GM18907 (cell line): Measurements from ENCODE around the gene FAM199X.

Experiments used
- ATAC-seq: cut with Tn5 transposase; IDR thresholded peaks from one replicate; pipeline ENCODE4 v1.9.1; 2021; ENCODE audit warnings: mild to moderate bottlenecking, moderate library complexity; ENCODE audit not compliant: unreplicated experiment

FAM199X gene

DNA sequence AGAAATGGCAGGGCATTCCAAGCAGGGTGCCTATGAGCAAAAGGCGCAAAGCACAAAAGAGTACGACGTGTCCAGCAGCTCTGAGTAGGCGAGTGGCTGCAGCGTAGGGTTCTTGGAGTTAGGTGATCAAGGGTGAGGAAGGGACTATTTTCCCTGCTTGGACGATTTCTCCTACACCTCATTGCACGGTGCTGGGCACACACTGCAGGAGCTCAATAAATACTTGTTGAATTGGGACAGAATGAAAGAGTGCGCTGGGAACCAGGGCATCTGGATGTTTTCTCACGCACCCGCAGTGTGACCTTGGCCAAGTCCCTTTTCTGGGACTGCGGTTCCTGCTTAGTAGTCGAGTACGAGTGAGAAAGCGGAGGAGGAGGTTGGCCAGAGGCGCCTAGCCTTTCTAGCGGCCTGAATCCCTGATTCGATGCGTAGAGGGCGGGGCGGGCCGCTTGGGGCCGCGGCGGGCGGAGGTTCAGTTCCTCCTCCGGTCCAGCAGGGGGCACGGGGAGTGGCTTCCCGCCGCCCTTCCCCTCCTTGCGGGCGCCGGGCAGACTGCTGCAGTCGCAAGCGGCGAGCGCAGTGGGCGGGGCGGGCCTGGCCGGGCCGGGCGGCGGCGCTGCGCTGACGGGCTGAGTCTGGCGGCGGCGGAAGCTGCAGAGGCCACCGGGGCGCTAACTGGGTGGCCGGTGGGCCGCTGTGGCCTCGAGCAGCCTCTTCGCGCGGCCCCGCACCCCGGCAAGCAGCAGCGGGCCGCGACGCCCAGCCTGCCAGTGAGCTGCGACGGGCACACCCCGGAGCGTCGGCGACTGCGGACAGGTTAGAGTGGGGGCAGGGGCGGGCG lies at the start of gene FAM199X:
Gene FAM199X, plus strand, starts transcription at position 560 of the 841 bp plus-strand sequence. CDS start 333 bp downstream, outside the sequence.
- peak; percentile 96 for ATAC-seq

- ATAC-seq = no peak
Measured at GRCh38 chrX:104117759-104118158, 48.5 kb upstream of the FAM199X start.

DNA sequence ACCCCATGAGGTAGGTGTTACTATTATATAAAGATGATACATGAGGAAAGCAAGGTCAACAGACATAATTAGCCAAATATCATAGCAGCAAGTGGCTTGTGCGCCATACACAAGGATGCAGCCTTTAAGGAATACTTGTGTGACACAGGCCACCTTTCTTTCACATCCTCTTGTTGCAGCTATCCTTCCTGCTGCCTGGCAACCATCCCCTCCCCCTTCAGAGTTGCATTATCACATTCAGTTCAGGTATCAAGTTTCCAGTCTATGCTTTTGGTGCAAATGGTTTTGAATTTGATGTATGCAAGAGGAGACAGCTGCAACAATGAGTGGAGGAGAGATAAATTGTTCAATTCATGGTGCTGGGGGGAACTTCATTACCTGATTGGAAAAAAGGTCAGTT lies 47.5 kb upstream of the FAM199X start:
- ATAC-seq = no peak

DNA sequence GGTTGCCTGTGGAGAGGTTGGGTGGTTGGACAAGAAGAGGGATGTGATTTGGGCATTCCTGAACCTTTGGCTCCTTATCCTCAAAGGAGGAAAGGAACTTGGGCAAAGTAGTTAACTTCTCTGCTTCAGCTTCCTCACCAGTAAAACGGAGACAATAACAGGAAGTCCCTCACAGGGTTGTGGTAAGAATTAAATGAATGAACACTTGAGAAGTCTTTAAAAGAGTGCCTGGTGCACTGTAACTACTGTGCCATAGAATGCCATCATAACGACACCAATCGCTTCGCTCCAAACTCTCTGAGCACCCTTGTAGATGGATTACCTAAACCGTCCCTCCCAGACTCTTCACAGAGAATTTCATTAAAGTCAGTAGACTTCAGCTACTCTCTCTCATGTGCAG lies 43.4 kb upstream of the FAM199X start:
- ATAC-seq = peak; percentile 66

DNA sequence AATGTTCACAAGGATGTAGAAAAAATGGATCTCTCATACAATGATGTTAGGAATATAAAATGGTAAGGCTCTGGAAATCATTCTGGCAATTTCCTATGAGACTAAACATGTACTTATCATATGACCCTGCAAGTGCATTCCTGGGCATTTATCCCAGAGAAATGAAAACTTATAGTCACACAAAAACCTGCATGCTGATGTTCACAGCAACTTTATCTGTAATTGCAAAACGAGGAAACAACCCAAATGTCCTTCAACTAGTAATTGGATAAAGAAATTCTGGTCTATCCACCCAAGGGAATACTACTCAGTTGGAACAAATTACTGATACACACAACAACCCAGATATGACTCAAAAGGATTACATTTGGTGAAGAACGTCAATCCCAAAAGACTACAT lies 39.4 kb upstream of the FAM199X start:
- ATAC-seq = no peak

GRCh38 chrX:104130808-104131207 lies 35.4 kb upstream of the FAM199X start:
- ATAC-seq = no peak

DNA sequence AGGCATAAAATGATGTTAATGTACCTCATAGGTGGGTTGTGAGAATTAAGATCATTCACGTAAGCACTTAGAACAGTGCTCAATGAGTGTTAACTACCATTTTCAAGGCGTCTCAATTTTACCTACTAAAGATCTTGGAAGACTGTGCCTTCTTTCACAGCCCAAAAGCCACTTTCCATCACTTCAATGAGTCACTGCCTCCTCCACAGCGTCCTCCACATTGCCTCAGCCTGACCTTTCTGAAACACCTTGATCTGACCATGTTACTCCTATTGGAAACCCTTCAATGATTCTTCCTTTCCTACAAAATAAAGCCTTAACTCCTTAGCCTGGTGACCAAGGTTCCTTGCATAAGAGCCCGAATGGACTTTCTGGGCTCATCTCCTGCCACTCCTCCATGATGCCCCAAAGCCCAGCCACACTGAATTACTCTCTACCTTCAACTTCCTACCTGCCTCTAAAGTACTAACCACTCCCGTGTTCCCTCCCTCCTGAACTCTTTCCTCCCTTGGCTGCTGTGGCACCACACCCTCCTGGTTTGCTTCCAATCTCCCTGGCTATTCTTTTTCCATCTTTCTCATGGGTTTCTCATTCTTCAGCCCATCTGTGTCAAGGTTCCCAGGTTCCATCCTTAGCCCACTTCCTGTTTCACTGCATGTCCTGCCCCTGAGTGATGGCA lies 31.5 kb upstream of the FAM199X start:
- ATAC-seq = no peak

- no peak for ATAC-seq
Measured at GRCh38 chrX:104135677-104136076, 30.6 kb upstream of the FAM199X start.

DNA sequence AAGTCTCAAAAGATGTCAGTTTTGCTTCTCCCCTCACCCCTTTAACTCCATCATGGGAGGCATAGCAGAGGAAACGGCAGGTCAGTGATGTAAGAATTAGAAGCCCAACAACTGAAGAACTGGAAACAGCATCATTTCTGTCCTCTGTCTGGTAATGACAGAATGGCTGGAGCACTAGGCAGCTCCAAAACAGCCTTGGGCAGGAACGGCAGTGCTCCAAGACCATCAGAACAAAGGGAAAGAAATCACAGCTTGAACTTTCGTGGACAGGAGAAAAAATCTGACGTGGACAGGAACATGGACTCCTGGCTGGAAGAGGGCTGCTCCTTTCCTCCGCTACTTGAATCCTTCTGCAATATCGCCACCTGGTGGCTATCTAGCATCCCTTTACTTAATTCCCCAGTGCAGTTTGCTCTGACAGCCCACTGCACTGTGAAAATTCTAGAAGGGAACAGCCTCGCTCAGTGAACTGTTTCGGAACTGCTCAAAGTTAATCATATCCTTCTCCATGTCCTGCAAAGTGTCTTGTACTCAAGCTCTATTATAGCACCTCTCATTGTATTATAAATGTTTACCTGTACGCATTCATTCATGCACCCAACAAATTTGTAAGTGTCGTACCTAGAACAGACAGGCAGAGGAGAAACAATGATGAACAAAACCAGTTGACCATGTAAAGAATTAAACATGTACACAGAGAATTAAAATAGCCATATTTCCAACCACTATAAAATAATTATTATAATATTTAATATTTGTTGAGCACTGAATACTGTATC lies 29.8 kb upstream of the FAM199X start:
- ATAC-seq = peak; percentile 91

GRCh38 chrX:104137496-104137895 lies 28.8 kb upstream of the FAM199X start:
- no peak for ATAC-seq

- no peak for ATAC-seq
Measured at GRCh38 chrX:104141087-104141760, 25.0 kb upstream of the FAM199X start.

GRCh38 chrX:104151037-104151436 lies 15.2 kb upstream of the FAM199X start:
- ATAC-seq = no peak

DNA sequence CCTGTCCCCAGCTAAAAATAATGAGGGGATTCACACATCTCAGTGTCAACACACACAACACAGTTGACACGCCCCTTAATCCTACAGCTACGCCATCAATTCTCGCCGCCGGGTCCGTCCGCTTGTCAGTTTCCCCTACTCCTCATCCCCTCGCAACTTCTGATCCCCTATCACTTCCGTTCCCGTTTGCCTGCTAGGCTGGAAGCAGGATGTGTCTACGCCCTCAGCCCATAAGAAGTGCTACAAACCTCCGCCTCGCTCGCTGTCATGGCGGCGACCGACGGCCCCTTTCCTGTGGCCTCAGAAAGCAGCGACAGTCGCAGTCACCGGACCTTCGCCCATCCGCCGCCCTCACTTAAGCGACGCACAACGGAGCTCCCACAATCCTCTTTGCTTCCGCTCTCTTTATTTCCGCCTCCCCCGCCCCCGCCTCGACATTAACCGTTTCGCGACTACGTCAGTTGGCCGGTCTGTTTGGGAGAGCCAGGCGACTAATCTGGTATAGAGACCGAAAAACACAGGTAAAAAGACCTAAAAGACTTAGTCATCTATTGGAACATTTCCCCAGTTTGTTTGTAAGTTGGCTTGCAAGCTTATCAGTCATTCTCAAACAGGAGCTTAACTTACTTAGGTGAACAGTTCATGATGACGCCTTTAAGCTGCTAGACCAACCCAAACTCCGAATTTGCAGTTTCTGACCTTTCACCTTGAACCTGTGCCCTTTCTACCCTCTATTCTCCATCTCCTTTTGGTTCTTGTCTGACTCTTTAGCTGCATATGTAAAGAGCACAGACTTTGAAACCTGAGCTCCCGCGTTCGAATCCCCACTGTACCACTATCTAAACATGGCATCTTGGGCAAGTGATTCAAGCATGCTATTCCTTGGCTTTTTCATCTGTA lies 9.4 kb upstream of the FAM199X start, which contains the start of gene SLC25A53:
Gene SLC25A53, minus strand, starts transcription at position 380 of the 900 bp plus-strand sequence. CDS start 51,752 bp downstream, outside the sequence.
- peak; percentile 94 for ATAC-seq

DNA sequence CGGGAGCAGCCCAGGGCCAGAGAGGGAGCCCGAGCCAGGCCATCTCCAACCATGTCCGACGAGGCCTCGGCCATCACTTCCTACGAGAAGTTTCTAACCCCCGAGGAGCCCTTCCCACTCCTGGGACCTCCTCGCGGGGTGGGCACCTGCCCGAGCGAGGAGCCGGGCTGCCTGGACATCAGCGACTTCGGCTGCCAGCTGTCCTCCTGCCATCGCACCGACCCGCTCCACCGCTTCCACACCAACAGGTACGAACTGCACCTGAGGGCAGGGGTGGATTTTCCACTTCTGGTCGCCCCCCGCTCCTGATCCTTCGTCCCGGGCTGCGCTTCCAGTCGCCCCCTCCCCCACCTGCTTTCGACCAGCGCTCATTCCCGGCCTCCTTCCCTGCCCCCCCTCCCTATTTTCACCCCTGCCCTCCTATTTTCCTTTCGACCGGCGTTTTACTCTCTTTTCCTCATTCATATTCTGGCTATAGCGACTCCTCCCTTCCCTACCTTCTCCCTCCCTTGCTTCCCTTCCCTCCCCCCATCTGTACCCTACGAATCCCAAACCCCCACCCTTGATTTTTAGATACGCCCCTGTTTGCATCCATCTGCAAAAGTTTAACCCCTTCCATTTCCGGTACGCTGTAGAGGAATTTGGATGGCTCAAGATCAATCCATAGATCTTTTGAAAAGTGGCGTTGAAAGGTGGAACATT lies 633 bp downstream of the FAM199X start:
- no peak for ATAC-seq

- no peak for ATAC-seq
Measured at GRCh38 chrX:104168127-104168526, 1.9 kb downstream of the FAM199X start.

GRCh38 chrX:104172121-104172520 lies 5.9 kb downstream of the FAM199X start:
- ATAC-seq = no peak

DNA sequence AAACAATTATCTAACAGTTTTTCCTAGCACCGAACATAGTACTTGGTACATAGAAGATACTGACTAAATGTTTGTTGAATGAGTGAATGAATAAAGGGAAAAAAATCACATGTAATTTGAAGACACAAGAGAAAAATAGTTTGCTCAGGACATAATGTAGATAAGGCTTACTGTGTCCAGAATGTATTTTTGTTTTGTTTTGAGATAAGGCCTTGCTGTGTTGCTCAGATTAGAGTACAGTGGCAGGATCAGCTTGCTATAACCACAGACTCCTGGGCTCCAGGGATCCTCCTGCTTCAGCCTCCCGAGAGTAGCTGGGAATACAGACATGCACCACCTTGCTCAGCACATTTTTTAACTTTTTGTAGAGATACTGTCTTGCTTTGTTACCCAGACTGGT lies 6.5 kb downstream of the FAM199X start:
- ATAC-seq = no peak

GRCh38 chrX:104173841-104174240 lies 7.6 kb downstream of the FAM199X start:
- ATAC-seq = no peak

- no peak for ATAC-seq
Measured at GRCh38 chrX:104183685-104184084, 17.4 kb downstream of the FAM199X start.
